B cell (primary cell): ENCODE data around the gene KLRB1. TPM values are rescaled to one million over a fixed set of nuclear protein-coding genes. Genes with fewer than 3 reads are reported as not detected.
"Not testable (repeated sequence)": the region's sequence is repeated elsewhere in the genome, so short reads cannot be mapped to it uniquely, and the experiment has no call there.

Source experiments
- ATAC-seq: fragments of 200-7000 bp; cut with Tn5 transposase; one replicate; pipeline ENCODE4 v1.10.0; 2021; ENCODE audit warnings: low read depth, mild to moderate bottlenecking, moderate number of reproducible peaks, moderate library complexity
- CTCF ChIA-PET: fragments of 350-600 bp; sonication (Branson Sonifier 250); formaldehyde crosslinking; loops from one replicate; lab custom pipeline; 2021; ENCODE audit warnings: antibody characterized with exemption, inconsistent platforms; lab: Charles Lee
- POLR2A ChIA-PET: fragments of 350-600 bp; sonication (Branson Sonifier 250); formaldehyde crosslinking; loops from one replicate; lab custom pipeline; 2021; ENCODE audit warnings: antibody characterized with exemption; lab: Charles Lee
- DNase-seq: peaks from one replicate; pipeline ENCODE4 v3.0.0; 2013
- H2AFZ ChIP-seq: 2 replicates; pipeline ENCODE4 v1.6.1; 2012; ENCODE audit warnings: mild to moderate bottlenecking, low read depth, low read length; ENCODE audit not compliant: insufficient read depth, poor library complexity, severe bottlenecking
- H3K27ac ChIP-seq, 2 donors: 1 replicate in 1 of 2; 2 replicates in 1 of 2; pipeline ENCODE4 v1.5.1; 2012 to 2013; ENCODE audit warnings: low read length in 2 of 2, mild to moderate bottlenecking in 2 of 2, moderate library complexity in 1 of 2
- H3K27me3 ChIP-seq, 4 experiments: fragments of 200-600 bp in 1 of 4; sonication (generic) in 1 of 4; replicated peaks in 1 of 4; 1 replicate in 2 of 4; 2 replicates in 2 of 4; pipeline versions ENCODE4 v1.6.1 to v1.7.0; 2013 to 2016; ENCODE audit warnings: low read length in 3 of 4, mild to moderate bottlenecking in 2 of 4, mixed read lengths in 1 of 4, moderate library complexity in 1 of 4; ENCODE audit not compliant: insufficient read depth in 4 of 4, control insufficient read depth in 3 of 4; ENCODE audit errors: control extremely low read depth in 1 of 4
- H3K36me3 ChIP-seq, 2 experiments: replicated peaks in 1 of 2; 1 replicate in 1 of 2; 2 replicates in 1 of 2; pipeline versions ENCODE4 v1.6.1 to v1.7.1; 2013; ENCODE audit warnings: low read length in 1 of 2; ENCODE audit not compliant: insufficient read depth in 2 of 2, control insufficient read depth in 1 of 2; ENCODE audit errors: control extremely low read depth in 1 of 2, extremely low read depth in 1 of 2
- H3K4me1 ChIP-seq, 2 donors: fragments of 200-600 bp in 1 of 2; sonication (generic) in 1 of 2; 1 replicate in 1 of 2; 2 replicates in 1 of 2; pipeline versions ENCODE4 v1.5.1 to v1.6.1; 2013 to 2017; ENCODE audit warnings: low read length in 2 of 2; ENCODE audit not compliant: control insufficient read depth in 2 of 2, insufficient read depth in 2 of 2
- H3K4me2 ChIP-seq: replicated peaks from 2 replicates; pipeline ENCODE3; 2012; ENCODE audit warnings: mild to moderate bottlenecking, low read depth, low read length; ENCODE audit not compliant: poor library complexity, severe bottlenecking
- H3K4me3 ChIP-seq, 5 experiments: fragments of 200-600 bp in 1 of 5; sonication (generic) in 1 of 5; 1 replicate in 3 of 5; 2 replicates in 2 of 5; pipeline versions ENCODE4 v1.5.1 to v1.7.0; 2011 to 2016; ENCODE audit warnings: low read length in 4 of 5, mild to moderate bottlenecking in 4 of 5, low read depth in 2 of 5, control low read depth in 1 of 5, moderate library complexity in 1 of 5; ENCODE audit not compliant: insufficient read depth in 1 of 5; ENCODE audit errors: control extremely low read depth in 1 of 5, extremely low read depth in 1 of 5
- H3K79me2 ChIP-seq: fragments of 200-600 bp; sonication (generic); one replicate; pipeline ENCODE4 v1.6.0; 2016; ENCODE audit warnings: low read length; ENCODE audit not compliant: control insufficient read depth, insufficient read depth
- H3K9ac ChIP-seq: fragments of 200-600 bp; sonication (generic); 2 replicates; pipeline ENCODE4 v1.6.1; 2017; ENCODE audit warnings: mild to moderate bottlenecking, low read length, moderate library complexity
- H3K9me3 ChIP-seq, 3 donors: one replicate each; pipeline versions ENCODE4 v1.6.1 to v1.7.1; 2013; ENCODE audit warnings: low read length in 2 of 3; ENCODE audit not compliant: control insufficient read depth in 2 of 3, insufficient read depth in 1 of 3; ENCODE audit errors: control extremely low read depth in 1 of 3
- H4K20me1 ChIP-seq: 2 replicates; pipeline ENCODE4 v1.6.0; 2012; ENCODE audit warnings: mild to moderate bottlenecking, low read length; ENCODE audit not compliant: insufficient read depth, control insufficient read depth, poor library complexity, severe bottlenecking
- H3K27ac Mint-ChIP-seq: one replicate; pipeline ENCODE4 v1.8.0; 2021; ENCODE audit warnings: mixed read lengths
- H3K27me3 Mint-ChIP-seq: one replicate; pipeline ENCODE4 v1.8.0; 2021; ENCODE audit warnings: mixed read lengths
- H3K4me1 Mint-ChIP-seq: one replicate; pipeline ENCODE4 v1.8.0; 2021; ENCODE audit warnings: mixed read lengths
- H3K4me3 Mint-ChIP-seq: one replicate; pipeline ENCODE4 v1.8.0; 2021; ENCODE audit warnings: mixed read lengths
- H3K9me3 Mint-ChIP-seq: one replicate; pipeline ENCODE4 v1.8.0; 2022; ENCODE audit warnings: mixed read lengths; ENCODE audit not compliant: insufficient read depth
- CTCF ChIP-seq: fragments of 200-600 bp; IDR thresholded peaks from one replicate; pipeline ENCODE4 v1.8.0; 2022; ENCODE audit warnings: antibody characterized with exemption, mild to moderate bottlenecking
- EZH2 ChIP-seq: IDR thresholded peaks from 2 replicates; pipeline ENCODE4 v1.6.1; 2012; ENCODE audit warnings: borderline replicate concordance, low read depth, mild to moderate bottlenecking, moderate library complexity, low read length; ENCODE audit not compliant: insufficient read depth, poor library complexity, severe bottlenecking
- WGBS: methylation state at CpG from one replicate; pipeline ENCODE4 v1.1.5; 2013; ENCODE audit warnings: missing lambda C conversion rate; ENCODE audit not compliant: insufficient coverage; 5-methylcytosine and 5-hydroxymethylcytosine counted together
- intact Hi-C: fragments of 100-400 bp; cut with micrococcal nuclease; formaldehyde crosslinking; loops from one replicate; pipeline ENCODE4 v1.10.0; 2022
- polyA plus RNA-seq: library from polyadenylated mRNA; depleted of rRNA; stranded (reverse); fragments of >200 nt; gene quantifications from 2 replicates; pipeline ENCODE4 v1.2.3, GENCODE V29; 2012
- total RNA-seq, 2 donors: library from RNA; stranded (reverse); fragments of 120-200 nt in 1 of 2; gene quantifications; 1 replicate in 1 of 2; 2 replicates in 1 of 2; pipeline versions ENCODE4 v1.2.3 to v1.2.4, GENCODE V29; 2013 to 2022

The KLRB1 gene
- total and polyA plus RNA-seq, 2 donors (not counting 1 experiment from before 2014, with no cell fraction given): 0.12 TPM; not detected in 1

GRCh38 chr12:9587987-9588600 is 19.6 kb downstream of the KLRB1 start:
- 100% methylated on average over 2 of the region's 4 CpGs for WGBS
- ChIA-PET POLR2A (no interaction called here), CTCF (no interaction called here)

GRCh38 chr12:9577729-9578128 is 30.0 kb downstream of the KLRB1 start:
- DNase-seq, H3K4me3 Mint-ChIP-seq, H3K9ac ChIP-seq, H3K4me2 ChIP-seq, H3K4me3 ChIP-seq, H3K27ac ChIP-seq, H3K4me1 Mint-ChIP-seq, H2AFZ ChIP-seq, intact Hi-C loops, ATAC-seq, H3K36me3 ChIP-seq, H3K9me3 Mint-ChIP-seq, H4K20me1 ChIP-seq, H3K9me3 ChIP-seq, CTCF ChIA-PET, H3K79me2 ChIP-seq, H3K4me1 ChIP-seq, H3K27me3 ChIP-seq, POLR2A ChIA-PET, H3K27me3 Mint-ChIP-seq, H3K27ac Mint-ChIP-seq: not testable (repeated sequence)
- no CpG with 5 or more reads among the region's 5 CpGs for WGBS

More at GRCh38 chr12:9587987-9588600, 19.6 kb downstream of the KLRB1 start:
- H3K4me1 ChIP-seq: no peaks in the 10 kb centered on the region
- Mint-ChIP-seq H3K4me3 (no peak overlapping the region), H3K27ac (no peak overlapping the region), H3K4me1 (no peaks in the 10 kb centered on the region), H3K27me3 (no peaks in the 10 kb centered on the region), H3K9me3 (no peaks in the 10 kb centered on the region)
- no peak for ATAC-seq
- no peak overlapping the region for H3K27ac ChIP-seq
- intact Hi-C loops: no loop called here
- no peak overlapping the region for H2AFZ ChIP-seq
- peak; percentile 0 for DNase-seq
- no peak for TF ChIP-seq CTCF
- TF ChIP-seq EZH2: no peak
- no peak overlapping the region for H3K4me2 ChIP-seq
- no peak overlapping the region for H3K9ac ChIP-seq
- no peaks in the 10 kb centered on the region for H3K36me3 ChIP-seq
- no peaks in the 10 kb centered on the region for H4K20me1 ChIP-seq
- H3K4me3 ChIP-seq: no peak overlapping the region
- no peaks in the 10 kb centered on the region for H3K9me3 ChIP-seq
- no peaks in the 10 kb centered on the region for H3K27me3 ChIP-seq
- no peaks in the 10 kb centered on the region for H3K79me2 ChIP-seq

- POLR2A ChIA-PET, H3K27ac Mint-ChIP-seq, H3K9me3 ChIP-seq, H3K79me2 ChIP-seq, H3K4me3 ChIP-seq, H4K20me1 ChIP-seq, H3K27me3 Mint-ChIP-seq, H3K36me3 ChIP-seq, H3K4me3 Mint-ChIP-seq, ATAC-seq, H3K27ac ChIP-seq, H3K9ac ChIP-seq, H3K4me1 ChIP-seq, H2AFZ ChIP-seq, DNase-seq, H3K4me2 ChIP-seq, intact Hi-C loops, H3K27me3 ChIP-seq, H3K4me1 Mint-ChIP-seq, CTCF ChIA-PET, H3K9me3 Mint-ChIP-seq: not testable (repeated sequence)
- no CpG with 5 or more reads among the region's 9 CpGs for WGBS
These were observed 40.6 kb downstream of the KLRB1 start for GRCh38 chr12:9567151-9567550.
